RKO (cell line): ENCODE measurements around the gene SLC12A9.

Experiments
- DNase-seq: peaks from one replicate; pipeline ENCODE4 v3.0.0-alpha.2; 2016; ENCODE audit warnings: low spot score

The SLC12A9 gene

DNA sequence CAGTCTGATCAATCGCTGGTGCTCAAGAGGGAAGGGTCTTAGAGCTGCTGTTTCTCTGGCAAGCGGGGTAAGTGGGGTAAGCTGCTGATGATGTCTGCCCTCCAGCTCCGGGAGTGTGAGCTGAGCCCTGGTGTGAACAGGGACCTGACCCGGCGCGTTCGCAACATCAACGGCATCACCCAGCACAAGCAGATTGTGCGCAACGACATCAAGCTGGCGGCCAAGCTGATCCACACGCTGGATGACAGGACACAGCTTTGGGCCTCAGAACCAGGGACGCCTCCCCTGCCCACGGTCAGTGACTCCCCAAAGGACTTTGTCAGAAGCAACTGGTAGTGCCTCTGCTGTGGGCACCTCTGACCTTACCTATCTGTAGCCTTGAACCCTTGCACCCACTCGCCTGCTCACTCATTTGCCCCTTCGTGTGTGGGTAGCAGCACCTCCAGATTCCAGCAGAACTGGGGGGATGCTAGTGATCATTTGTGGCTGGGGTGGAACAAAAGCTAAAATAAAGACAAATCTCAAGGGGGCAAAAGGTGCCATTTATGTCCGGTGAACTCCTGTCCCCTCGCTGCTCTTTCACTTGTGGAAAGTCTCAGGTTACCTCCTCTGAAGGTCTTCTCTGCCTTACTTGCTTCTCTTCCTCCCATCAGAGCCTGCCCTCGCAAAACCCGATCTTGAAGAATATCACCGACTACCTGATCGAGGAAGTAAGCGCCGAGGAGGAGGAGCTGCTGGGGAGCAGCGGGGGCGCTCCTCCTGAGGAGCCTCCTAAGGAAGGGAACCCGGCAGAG, 33.8 kb downstream of the SLC12A9 start:
- DNase-seq: no peak

GRCh38 chr7:100886936-100887515, 34.5 kb downstream of the SLC12A9 start:
- no peak for DNase-seq

- DNase-seq: no peak
Measured at GRCh38 chr7:100887516-100888290, 35.2 kb downstream of the SLC12A9 start.

DNA sequence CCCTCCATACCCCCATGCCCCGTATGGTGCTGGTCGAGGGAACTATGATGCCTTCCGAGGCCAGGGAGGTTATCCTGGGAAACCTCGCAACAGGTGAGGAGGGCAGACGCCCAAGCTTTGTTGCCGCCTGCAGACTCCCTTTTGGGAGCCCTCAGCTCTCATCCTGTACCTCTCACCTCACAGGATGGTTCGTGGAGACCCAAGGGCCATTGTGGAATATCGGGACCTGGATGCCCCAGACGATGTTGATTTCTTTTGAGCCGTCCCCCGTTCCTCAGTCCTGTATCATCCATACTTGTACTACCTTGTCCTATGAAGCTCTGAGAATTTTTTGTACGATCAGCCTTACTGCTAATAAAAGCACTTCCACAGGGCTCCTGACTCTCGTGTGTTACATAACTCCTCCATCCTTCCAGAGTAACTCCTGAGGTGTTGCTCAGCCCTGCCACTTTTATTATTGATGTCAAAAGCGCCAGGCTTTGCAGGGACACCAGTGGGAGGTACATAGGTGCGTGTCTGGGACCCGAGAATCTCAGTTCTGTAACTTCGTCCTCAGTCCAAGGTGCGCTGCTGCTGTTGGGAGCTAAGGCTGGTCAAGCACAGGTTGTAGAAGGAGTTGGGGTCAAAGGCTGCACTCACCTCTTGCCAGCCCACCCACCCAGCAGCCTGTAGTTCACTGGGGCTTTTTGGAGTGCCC, 35.9 kb downstream of the SLC12A9 start:
- no peak for DNase-seq

- DNase-seq: no peak
Measured at GRCh38 chr7:100888988-100889750, 36.7 kb downstream of the SLC12A9 start, which contains the start of gene UFSP1. UFSP1 (minus strand) TSS chr7:100889715; CDS start chr7:100889271, 444 bp downstream.

GRCh38 chr7:100890653-100891567, 38.4 kb downstream of the SLC12A9 start:
- DNase-seq: no peak

GRCh38 chr7:100891568-100892247, 39.2 kb downstream of the SLC12A9 start:
- peak; percentile 82 for DNase-seq

DNA sequence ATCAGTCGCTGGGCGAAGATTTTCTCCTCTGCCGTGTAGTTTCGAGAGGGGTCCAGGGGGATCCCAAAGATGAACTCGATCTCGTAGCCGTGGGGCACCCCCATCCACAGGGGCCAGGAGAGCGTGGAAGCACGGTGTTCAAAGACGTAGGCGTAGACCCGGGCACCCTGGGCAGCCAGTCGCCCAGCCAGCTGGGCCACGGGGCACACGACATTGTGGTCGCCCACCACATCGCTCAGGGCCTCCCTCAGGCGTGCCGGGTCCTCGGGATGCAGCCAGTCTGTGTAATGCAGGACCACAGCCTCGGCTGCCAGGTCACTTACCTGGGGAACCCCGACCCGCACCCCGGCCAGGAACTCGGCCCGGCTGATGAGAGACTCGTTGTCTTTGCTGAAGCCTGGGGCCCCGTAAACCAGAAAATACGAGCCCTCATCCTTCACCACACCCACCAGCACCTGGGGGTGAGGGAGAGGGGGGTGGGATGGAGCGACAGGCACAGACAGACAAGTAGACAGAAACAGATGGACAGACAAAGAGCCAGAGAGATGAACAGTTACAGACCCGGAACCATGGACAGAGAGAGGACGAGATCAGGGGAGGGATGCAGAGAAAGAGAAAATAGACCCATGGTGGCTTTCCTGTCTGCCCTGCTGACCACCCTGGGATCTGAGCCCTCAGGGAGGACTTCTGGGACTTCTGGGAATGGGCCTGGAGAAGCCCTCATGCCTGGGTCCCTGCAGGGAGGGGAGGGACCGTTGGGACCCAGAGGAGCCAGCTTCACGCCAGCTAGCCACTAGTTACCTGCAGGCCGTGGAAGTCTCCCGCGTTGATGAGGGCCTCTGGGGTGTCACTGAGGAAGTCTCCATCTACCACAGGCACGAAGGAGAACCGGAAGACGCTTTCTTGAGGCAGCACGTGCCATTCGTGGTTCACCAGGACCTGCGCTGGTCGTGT, 40.1 kb downstream of the SLC12A9 start:
- no peak for DNase-seq

- no peak for DNase-seq
Measured at GRCh38 chr7:100893318-100893895, 40.9 kb downstream of the SLC12A9 start.

DNA sequence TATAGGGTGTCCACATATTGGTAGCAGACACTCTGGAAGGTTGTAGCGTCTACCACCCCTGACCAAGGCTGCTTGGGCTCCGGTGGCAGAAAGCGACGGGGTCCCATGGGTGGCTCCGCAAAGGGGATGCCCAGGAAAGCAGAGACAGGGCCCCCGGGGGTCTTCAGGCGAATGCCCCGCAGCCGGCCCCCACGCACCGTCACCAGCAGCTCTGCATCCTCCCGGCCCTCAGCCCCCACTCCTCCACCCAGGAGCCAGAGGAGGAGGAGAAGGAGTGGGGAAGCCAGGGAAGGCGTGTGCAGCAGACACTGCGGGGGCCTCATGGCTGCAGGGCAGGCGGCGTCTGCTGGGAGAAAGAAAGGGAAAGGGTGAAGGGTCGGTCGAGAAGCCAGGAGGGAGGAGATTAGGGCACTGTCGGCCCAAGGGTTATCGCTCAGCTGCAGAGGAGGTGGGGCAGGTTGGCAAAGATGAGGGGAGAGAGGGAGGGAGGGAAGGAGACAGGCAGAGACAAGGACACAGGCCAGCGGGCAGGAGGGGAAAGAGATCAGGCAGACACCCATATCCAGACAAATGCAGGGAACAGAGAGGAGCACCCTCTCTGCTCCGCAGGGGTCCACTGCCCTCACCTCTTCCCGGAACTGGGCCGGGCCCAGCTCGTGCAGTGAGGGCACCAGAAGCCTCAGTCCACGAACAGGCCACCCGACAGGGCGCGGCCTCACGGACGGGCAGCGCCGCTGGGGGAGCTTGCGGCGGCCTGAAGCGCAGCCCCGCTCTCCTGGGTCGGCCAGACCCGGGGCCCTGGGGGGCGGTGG, 41.6 kb downstream of the SLC12A9 start:
- DNase-seq: no peak

- no peak for DNase-seq
Measured at GRCh38 chr7:100894860-100895700, 42.6 kb downstream of the SLC12A9 start.

DNA sequence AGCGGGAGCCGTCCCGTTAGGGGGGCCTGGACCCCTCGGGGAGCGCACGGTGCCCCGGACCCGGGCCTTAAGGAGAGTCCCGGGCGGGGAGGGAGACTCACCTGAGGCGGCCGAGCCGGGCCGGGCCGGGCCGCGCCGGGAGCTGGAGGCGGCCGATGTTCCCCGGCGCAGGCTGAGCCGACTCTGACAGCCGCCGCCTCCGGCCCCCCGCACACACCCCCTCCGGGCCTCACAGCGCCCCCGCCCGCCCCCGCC, 43.1 kb downstream of the SLC12A9 start, which contains the start of gene ACHE:
ACHE (minus strand) TSS at position 188 of the 255 bp plus-strand sequence. CDS start 1,656 bp downstream, outside the sequence.
- no peak for DNase-seq

- no peak for DNase-seq
Measured at GRCh38 chr7:100895956-100896731, 43.6 kb downstream of the SLC12A9 start.

- DNase-seq: no peak
Measured at GRCh38 chr7:100896732-100897608, 44.5 kb downstream of the SLC12A9 start.
